ENCODE measurements around the gene MGAM2. TPM values are rescaled to one million over a fixed set of nuclear protein-coding genes. Genes with fewer than 3 reads are reported as not detected.

Gene MGAM2
- total RNA-seq, 1 donor from 2014 or later = not detected

DNA sequence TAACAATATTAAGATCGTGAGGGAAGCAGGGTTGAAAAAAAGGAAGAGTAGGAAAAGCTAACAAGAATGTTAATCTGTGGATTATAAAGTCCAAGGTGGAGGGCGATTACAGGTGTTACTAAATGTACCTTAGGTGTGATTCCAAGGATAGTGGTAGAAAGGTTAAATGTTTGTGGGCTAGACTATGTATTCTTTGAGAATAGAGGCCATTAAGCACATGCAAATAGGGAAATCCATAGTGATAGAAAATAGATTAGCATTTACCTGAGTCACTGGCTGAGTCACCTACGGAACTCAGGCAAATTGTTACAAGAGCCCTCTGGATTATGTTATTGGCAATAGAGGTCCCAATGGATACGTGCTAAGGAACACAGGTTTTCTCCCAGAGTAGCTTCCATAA, 9.0 kb downstream of the MGAM2 start:
- DNase-seq (ENCODE audit: low read depth) = no peak

DNA sequence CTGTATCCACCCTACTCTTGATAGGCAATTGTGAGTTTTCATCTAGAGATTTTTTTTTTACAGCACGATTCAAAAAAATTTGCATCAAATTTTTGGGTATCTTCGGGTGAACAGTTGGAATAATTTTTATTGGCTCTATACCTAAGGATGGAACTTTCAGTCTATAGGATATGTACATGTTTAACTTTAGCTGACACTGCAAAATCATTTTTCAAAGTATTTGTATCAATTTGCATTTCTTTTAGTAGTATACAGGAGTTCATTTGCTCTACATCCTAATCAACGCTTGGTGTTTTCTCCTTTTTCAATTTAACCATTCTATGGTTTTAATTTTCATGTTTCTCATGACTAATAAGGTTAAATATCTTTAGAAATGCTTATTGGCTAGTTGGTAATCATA, 11.7 kb downstream of the MGAM2 start:
- no peak for DNase-seq (ENCODE audit: low read depth)

DNA sequence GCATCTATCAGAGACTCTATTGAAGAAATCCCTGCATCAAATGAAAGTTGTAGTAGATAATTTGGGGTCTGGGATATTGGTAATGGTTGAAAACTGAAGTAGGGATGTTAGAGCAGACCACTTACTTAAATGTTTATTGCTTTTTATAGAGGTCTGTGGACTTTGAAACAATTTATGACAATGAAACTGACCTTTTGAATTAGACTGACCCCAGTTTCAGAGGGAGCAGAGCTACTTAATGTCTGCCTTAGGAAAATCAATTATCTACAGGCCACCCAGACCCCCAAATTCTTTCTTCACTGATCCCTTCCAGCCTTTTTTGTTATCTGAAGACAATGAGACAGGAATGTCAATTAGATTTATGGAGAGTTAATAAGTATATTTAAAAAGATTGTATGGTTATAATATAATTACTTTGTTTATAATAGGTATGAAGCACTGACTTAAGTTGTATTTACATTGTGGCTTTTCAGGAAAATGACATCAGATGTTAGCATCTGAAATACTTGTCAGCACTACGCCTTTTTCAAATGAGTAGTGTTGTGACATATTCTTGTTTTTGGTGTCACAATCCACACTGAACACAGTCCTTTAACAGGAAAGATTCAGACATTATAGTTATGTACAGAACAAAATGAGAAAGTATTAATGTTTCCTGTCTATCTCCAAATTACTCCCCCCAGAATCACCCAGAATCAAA, 13.9 kb downstream of the MGAM2 start:
- no peak for DNase-seq (ENCODE audit: low read depth)

DNA sequence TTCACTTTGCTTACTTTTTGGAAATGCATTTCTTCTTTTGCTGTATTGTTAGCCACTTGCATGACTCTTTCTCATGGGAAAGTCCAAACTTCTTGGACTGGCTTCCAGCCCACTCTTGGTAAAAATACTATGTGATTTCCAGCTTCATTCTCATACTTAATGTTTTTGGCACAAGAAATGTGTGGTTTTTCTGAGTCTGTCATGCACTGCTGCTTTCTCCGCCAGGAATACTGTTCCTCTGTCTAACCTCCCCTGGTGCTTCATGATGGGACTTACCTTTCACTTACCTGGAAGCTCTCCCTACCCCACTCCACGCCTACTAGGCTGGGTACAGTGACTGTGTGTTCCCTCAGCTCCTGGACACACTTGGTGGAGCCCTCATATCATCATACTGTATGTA, 18.7 kb downstream of the MGAM2 start:
- DNase-seq (ENCODE audit: low read depth) = peak; percentile 10

DNA sequence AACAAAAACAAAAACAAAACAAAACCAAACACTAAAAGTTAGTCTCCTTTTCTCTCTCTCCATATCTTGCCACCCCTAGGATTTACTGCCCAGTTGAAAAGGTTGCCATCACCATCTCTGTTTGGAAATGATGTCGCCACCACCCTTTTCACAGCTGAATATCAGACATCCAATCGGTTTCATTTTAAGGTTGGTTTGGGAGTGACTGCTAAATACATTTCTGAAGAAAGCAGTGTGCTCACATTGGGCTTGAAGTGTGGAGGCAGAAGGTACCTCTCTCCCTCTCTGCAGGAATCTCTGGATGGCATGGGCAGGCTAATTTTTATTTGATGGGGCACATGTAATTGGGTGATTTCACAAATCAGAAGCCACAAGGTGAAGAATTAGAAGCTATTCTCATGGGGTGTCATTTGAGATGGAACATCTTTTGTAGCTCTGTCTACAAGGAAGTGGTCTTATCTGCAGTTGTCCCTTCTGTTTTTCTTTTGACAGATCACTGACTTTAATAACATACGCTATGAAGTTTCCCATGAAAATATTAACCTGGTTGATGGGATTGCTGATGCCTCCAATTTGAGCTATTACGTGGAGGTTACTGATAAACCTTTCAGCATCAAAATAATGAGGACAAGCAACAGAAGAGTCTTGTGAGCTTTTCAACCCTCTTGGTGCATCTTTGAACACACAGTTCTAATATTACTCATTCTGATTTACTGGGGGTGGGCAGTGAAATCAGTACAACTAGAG, 20.1 kb downstream of the MGAM2 start:
- DNase-seq (ENCODE audit: low read depth) = peak; percentile 2

DNA sequence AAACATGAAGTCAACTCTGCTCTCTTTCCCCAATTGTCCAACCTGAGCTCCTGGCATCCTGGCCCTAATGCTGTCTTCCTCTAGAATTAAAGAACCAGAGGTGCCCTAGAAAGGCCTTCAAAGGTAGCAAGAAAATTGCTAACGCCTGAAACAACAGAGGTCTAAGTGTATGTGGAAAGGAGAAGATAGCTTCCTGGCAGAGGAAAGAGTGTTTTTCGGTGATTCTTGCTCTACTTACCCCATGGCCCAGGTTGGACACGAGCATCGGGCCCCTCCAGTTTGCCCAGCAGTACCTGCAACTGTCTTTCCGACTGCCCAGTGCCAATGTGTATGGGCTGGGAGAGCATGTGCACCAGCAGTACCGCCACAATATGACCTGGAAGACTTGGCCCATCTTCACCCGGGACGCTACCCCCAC, 22.2 kb downstream of the MGAM2 start:
- DNase-seq (ENCODE audit: low read depth) = no peak

DNA sequence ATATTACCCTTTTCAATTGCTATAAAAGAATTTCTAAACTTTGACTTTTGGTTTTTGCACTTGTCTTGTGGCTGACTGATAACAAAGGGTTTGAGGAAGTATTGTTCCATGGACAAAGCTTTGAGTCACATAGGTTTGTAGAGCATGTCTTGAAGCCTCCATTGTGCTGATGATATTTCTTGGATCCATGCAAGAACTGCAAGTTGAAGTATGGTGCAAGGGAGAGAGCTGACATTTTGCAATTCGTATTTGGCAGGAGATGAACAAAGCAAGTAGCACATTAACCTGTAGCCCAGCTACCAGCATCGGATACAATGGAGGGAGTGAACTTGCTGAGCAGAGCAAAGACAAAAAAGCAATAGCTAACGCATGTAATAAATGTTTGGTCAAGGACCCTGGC, 23.4 kb downstream of the MGAM2 start:
- no peak for DNase-seq (ENCODE audit: low read depth)

DNA sequence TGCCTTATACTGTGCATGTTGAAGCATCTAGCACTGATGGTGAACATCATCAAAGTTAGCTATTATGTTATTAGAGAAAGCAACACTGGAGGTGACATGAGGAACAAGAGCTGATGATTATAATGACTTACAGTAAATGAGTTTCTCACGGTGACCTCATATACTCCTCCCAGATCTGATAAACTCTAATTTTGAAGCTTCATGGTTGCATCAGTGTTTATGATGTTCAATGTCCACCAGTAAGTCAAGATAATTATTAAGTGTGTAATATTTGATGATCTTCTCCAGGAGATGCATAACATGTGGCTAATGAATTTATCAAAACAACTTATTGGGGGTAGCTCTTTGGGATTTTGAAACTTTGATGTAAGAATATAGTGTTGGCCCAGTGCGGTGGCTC, 27.5 kb downstream of the MGAM2 start:
- no peak for DNase-seq (ENCODE audit: low read depth)

DNA sequence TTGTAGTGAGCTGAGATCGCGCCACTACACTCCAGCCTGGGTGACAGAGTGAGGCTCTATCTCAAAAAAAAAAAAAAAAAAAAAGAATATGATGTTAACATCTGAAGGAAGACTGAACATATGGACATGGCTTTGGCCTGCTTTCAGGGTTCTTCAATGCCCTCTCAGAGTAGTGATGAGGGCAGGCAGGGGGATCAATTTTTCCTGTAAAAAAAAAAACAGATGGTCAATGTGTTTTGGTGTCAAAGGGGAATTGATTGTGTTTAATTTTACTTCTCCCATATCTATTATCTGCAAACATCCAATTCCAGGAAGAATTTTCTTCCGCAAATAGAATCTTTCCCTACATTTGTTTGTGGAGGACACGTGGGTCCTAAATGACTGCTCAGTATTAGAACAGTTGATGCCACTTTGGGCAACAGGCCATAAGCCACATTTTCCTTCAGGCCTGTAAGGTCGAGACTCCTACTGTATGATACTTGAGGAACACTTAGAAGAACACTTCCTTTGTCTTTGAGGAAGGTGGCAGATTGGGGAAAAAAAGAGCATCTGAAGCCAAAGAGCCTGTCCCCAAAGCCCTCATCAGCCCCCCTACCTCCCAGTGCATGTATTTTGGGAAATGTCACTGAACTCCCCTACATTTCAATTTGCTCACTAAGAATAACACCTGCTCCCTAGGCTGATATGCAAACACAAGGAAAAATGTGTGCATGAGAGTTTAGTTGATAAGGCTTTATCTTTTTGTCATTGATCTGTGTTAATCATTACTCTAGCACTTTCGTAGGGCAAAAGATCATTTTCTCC, 28.3 kb downstream of the MGAM2 start:
- DNase-seq (ENCODE audit: low read depth) = no peak

DNA sequence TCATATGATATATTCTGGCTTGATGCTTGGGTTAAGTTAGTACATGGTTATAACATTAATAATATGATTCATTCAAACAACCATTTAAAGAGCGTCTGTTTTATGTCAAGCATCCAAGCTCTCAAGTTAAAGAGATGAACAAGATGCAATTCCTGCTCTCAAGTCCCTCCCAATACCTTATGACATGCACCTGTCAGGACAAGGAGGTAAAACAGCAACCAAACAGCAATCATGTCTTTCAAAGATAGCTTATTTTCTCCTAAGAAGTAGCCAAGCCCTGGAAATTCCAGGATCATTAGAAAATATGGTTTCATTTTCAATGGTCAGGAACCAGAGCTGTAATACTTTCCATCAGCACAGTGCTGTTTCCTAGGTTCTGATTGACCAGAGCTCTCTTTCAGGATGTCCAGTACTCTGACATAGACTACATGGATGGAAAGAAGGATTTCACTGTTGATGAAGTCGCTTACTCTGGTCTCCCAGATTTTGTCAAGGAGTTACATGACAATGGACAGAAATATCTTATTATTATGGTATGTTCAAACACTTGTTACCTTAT, 29.0 kb downstream of the MGAM2 start:
- DNase-seq (ENCODE audit: low read depth) = no peak

DNA sequence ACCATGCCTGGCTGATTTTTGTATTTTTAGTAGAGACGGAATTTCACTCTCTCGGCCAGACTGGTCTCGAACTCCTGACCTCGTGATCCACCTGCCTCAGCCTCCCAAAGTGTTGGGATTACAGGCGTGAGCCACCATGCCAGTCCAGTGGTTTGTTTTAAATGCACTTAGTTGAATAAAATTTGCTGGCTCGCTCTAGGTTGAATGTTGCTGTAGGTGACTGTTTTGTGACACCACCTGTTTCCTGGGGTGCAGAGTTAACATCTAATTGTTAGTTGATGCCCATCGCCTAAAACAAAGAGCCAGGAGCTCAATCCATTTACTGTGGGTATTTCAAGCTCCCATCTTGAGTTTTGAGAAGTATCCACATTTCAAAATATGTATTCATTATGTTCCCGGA, 31.2 kb downstream of the MGAM2 start:
- no peak for DNase-seq (ENCODE audit: low read depth)

DNA sequence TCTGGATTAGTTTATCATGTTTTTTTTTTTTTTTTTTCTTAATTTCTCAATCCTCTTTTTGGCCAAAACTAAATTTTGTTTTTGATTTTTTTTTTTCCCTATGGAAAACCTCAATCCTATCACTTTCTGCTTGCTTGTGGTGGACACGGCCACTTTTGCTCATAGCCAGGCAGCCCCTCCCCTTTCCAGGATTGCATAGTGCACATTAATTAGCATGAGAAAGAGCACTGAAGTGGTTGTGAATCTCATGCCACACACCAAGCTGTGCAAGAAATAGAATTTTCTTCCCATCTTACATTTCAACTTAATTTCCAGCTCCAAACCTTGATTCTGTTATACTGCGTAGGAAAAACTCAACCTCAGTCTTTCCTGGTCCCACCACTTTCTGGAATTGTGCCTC, 34.6 kb downstream of the MGAM2 start:
- no peak for DNase-seq (ENCODE audit: low read depth)

DNA sequence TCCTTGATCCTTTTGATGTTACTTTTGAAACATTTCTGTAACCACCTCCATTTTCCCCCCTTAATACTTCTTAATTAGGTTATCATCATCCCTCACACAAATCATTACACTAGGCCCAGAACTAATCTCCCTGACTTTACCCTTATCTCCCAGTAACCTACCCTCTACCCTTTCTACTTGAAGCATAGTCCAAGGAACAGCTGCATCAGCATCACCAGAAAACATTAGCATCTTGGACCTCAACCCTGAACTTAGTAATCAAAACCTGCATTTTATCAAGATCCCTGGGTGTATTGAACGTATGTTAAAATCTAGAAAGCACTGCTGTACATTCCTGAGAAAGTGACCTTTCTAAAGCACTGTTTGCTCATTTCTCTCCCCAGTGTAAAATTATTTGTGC, 38.8 kb downstream of the MGAM2 start:
- no peak for DNase-seq (ENCODE audit: low read depth)

DNA sequence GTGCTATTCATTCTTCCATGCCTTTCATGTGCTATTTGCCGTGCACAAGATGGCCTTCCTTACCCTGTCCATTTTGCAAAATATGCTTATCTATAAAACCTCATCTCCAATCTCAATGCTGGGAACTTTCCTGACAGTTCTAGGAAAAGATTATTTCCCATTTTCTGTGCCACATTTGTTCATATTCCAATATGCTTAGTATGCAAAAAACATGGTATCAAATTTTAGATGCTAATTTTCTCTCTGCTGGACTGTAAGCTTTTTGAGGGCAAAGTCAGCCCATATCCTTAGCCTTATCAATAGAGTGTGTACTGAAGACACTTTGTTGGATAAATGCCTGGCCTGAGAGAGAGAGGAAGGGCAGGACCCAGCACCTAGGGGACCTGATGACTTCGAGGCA, 39.4 kb downstream of the MGAM2 start:
- no peak for DNase-seq (ENCODE audit: low read depth)

DNA sequence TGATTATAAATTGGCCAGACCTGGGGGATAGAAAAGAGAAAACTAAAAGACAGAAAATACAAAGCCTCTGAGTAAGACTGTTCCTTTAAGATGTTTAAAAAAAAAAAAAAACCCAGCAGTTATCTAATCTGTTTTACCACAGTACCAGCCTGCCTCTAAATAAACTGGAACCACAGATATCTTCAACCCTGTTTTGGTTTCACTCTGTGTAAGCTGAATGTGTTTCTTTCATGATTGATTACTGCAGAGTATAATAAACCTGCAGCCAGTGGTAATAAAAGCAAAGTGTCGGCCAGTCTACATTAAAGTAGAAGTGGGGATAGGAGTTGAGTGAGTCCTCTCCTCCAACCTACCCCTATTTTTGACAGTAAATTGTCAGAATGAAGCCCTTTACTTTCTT, 40.6 kb downstream of the MGAM2 start:
- DNase-seq (ENCODE audit: low read depth) = no peak

DNA sequence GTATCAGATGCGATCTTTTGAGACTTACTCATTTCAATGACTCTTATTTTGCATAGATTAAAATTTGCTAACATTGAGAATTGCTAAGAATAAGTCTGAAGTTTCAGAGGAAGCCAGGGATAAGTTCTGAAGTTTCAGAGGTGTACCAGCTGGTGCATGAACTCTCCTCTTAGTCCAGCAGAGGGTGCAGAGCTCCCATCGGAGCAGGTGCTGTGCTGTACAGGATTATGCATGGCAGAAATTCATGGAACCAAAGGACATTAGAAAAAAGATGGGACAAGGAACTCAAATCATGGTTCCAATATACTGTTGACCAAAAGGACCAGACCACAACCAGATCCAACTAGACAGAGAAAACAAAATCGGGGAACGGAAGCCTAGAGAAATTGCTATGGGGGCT, 41.9 kb downstream of the MGAM2 start:
- peak; percentile 22 for DNase-seq (ENCODE audit: low read depth)

DNA sequence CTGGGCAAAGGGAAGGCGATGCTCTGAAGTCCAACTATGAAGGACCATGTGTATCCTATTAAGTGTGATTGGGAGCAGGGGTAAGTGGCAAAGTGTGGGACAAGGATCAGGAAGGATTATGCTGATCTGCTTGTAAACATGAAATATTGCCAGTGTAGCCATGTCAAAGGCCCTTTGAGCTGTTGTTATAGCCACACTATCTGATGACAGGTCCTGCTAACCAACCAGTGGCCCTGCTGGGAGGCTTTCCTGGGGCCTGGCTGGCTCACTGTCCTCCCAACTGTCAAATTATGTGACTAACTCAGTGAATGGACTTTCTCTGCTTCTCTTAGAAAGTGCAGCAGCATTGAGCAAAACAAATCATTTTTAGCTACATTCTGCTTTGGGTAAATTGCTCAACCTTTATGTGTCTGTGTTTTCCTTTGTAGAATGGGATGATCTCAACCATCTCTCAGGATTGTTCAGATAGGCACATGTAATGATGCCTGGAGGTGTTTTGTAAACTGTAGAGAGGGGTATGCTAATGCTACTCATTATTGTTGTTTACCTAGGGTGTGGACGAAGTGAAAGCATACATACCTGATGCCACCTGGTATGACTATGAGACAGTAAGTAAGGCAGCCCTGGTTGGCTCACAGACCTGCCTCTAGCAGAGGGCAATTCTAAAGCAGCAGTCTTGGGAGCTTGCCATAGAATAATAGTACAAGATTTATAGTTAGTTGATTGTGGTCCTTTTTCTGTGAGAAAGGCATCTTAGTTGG, 47.4 kb downstream of the MGAM2 start:
- no peak for DNase-seq (ENCODE audit: low read depth)

DNA sequence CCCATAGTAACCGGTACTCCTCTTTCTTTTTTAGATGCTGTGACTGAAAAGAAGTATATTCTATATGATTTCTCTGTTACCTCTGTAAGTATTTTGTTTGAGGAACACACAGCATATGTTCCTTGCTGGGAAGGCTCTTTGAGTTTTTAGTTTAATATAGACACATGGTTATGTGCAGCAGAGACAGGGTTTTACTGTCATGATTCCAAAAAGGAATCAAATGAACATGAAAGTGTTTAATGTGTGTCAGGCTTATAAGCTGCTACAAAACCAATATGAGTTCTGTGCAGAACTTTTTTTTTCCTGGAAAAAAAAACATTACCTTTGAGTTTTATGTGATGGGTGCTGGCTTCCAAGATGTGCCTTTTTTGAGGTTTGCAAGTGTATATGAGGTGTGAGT, 50.4 kb downstream of the MGAM2 start:
- no peak for DNase-seq (ENCODE audit: low read depth)

DNA sequence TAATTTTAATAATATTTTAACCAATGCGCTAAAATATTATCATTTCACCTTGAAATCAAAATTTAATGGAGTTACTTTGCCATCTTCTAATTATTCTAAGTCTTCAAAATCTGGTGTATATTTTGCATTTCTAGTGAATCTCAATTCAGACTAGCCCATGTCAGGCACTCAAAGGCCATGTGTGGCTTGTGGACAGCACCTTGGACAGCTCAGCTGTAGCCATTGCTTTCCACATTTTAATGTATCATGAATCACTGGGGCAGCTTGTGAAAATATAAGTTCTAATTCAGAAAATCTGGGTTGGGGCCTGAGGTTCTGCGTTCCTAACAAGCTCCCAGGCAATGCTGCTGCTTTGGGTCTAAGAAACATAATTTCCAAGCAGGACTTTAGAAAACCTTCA, 57.2 kb downstream of the MGAM2 start:
- peak; percentile 36 for DNase-seq (ENCODE audit: low read depth)

DNA sequence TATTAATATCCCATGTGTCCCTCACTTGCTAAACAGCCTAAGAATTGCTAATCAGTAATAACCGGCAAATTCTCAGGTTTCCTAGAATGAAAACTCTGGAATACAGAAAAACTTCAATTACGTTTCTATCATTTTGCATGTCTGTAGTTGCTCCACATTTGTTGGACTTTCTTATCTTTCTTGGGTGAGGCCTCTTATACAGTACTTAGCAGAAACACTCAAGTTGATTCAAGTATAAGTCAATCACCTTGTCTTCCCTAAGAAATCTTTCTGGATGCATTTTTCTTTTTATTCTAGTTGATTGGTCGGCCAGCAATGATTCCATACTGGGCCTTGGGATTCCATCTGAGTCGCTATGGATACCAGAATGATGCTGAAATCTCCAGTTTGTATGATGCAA, 61.4 kb downstream of the MGAM2 start:
- DNase-seq (ENCODE audit: low read depth) = no peak

DNA sequence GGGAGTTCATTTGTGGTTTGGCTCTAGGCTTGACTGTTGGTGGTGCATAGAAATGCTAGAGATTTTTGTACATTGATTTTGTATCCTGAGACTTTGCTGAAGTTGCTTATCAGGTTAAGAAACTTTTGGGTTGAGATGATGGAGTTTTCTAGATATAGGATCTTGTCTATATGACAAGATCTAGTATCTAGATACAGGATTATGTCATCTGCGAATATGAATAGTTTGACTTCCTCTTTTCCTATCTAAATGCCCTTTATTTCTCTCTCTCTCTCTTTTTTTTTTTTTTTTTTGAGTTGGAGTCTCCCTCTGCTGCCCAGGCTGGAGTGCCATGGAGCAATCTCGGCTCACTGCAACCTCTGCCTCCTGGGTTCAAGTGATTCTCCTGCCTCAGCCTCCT, 62.9 kb downstream of the MGAM2 start:
- no peak for DNase-seq (ENCODE audit: low read depth)

Data from myocyte (in vitro differentiated cells).